IMR-90 (cell line): ENCODE results near the gene MACO1. TPM values are rescaled to one million over a fixed set of nuclear protein-coding genes. Genes with fewer than 3 reads are reported as not detected.
"Not testable (repeated sequence)": the region's sequence is repeated elsewhere in the genome, so short reads cannot be mapped to it uniquely, and the experiment has no call there.

ENCODE experiments used
- ATAC-seq: fragments of 200-7000 bp; cut with Tn5 transposase; 2 replicates; pipeline ENCODE4 v1.9.1; 2020; ENCODE audit warnings: low read depth, mild to moderate bottlenecking, moderate library complexity
- BruUV-seq: library from RNA; stranded (reverse); fragments of 400-500 nt; replicated peaks from 2 replicates; lab custom pipeline; 2021; lab: Mats Ljungman, UMichigan
- CTCF ChIA-PET: fragments of 300-600 bp; formaldehyde crosslinking; extraction: SDS; loops from one replicate; lab custom pipeline; 2021; ENCODE audit warnings: antibody characterized with exemption; lab: Yijun Ruan, JAX
- POLR2A ChIA-PET: fragments of 300-600 bp; sonication (Branson Sonifier 250); formaldehyde crosslinking; loops from one replicate; lab custom pipeline; 2022; ENCODE audit warnings: antibody characterized with exemption; ENCODE audit not compliant: unreplicated experiment; lab: Charles Lee
- DNase-seq: peaks from one replicate; pipeline ENCODE4 v3.0.0; 2013
- H2AFZ ChIP-seq: replicated peaks from 2 replicates; pipeline ENCODE3; 2013; ENCODE audit warnings: low read length, mild to moderate bottlenecking; ENCODE audit not compliant: poor library complexity
- H2AK5ac ChIP-seq: 2 replicates; pipeline ENCODE4 v1.6.1; 2013; ENCODE audit warnings: low read depth, low read length, inconsistent platforms
- H2AK9ac ChIP-seq: replicated peaks from 2 replicates; pipeline ENCODE3; 2013; ENCODE audit warnings: mild to moderate bottlenecking, low read depth, low read length, moderate library complexity; ENCODE audit not compliant: poor library complexity
- H2BK120ac ChIP-seq: 2 replicates; pipeline ENCODE4 v1.6.1; 2013; ENCODE audit warnings: low read depth, low read length, inconsistent platforms
- H2BK15ac ChIP-seq: 3 replicates; pipeline ENCODE4 v1.6.1; 2013; ENCODE audit warnings: low read depth, low read length, inconsistent platforms
- H2BK20ac ChIP-seq: 2 replicates; pipeline ENCODE4 v1.6.1; 2013; ENCODE audit warnings: low read depth, mild to moderate bottlenecking, inconsistent platforms, low read length, moderate library complexity
- H2BK5ac ChIP-seq: 2 replicates; pipeline ENCODE4 v1.6.1; 2013; ENCODE audit warnings: mild to moderate bottlenecking, low read depth, low read length, inconsistent platforms; ENCODE audit not compliant: poor library complexity, severe bottlenecking
- H3K14ac ChIP-seq: replicated peaks from 2 replicates; pipeline ENCODE4 v1.6.1; 2013; ENCODE audit warnings: low read depth, low read length, inconsistent platforms
- H3K18ac ChIP-seq: 2 replicates; pipeline ENCODE4 v1.6.1; 2013; ENCODE audit warnings: low read depth, low read length, control low read depth
- H3K23ac ChIP-seq: 2 replicates; pipeline ENCODE4 v1.6.1; 2013; ENCODE audit warnings: low read depth, low read length, inconsistent platforms
- H3K27ac ChIP-seq: 2 replicates; pipeline ENCODE4 v1.5.1; 2013; ENCODE audit warnings: mild to moderate bottlenecking, control low read depth, low read length; ENCODE audit not compliant: insufficient read depth
- H3K27me3 ChIP-seq: 2 replicates; pipeline ENCODE4 v1.6.1; 2013; ENCODE audit warnings: low read length; ENCODE audit not compliant: control insufficient read depth, insufficient read depth
- H3K36me3 ChIP-seq: 2 replicates; pipeline ENCODE4 v1.6.1; 2013; ENCODE audit warnings: low read length, mixed read lengths; ENCODE audit not compliant: control insufficient read depth, insufficient read depth
- H3K4ac ChIP-seq: 2 replicates; pipeline ENCODE4 v1.6.1; 2013; ENCODE audit warnings: low read depth, low read length, inconsistent platforms
- H3K4me1 ChIP-seq: 2 replicates; pipeline ENCODE4 v1.6.1; 2013; ENCODE audit warnings: low read length, mixed read lengths; ENCODE audit not compliant: control insufficient read depth, insufficient read depth
- H3K4me2 ChIP-seq: 2 replicates; pipeline ENCODE4 v1.6.1; 2013; ENCODE audit warnings: low read depth, mild to moderate bottlenecking, control low read depth, low read length, moderate library complexity
- H3K4me3 ChIP-seq: 2 replicates; pipeline ENCODE4 v1.5.1; 2013; ENCODE audit warnings: low read depth, mild to moderate bottlenecking, control low read depth, low read length, moderate library complexity; ENCODE audit not compliant: insufficient read depth
- H3K56ac ChIP-seq: 2 replicates; pipeline ENCODE4 v1.6.1; 2013; ENCODE audit warnings: low read length, inconsistent platforms; ENCODE audit not compliant: insufficient read depth; ENCODE audit errors: extremely low read depth
- H3K79me1 ChIP-seq, 2 experiments: 2 replicates each; pipeline ENCODE4 v1.6.1; 2013; ENCODE audit warnings: low read length in 2 of 2, inconsistent platforms in 1 of 2, low read depth in 1 of 2
- H3K9ac ChIP-seq: 2 replicates; pipeline ENCODE4 v1.6.1; 2013; ENCODE audit warnings: low read depth, low read length, control low read depth
- H3K9me1 ChIP-seq: 2 replicates; pipeline ENCODE4 v1.6.1; 2013; ENCODE audit warnings: low read length, inconsistent platforms; ENCODE audit not compliant: insufficient read depth
- H3K9me3 ChIP-seq: 2 replicates; pipeline ENCODE4 v1.6.1; 2013; ENCODE audit warnings: low read length; ENCODE audit not compliant: control insufficient read depth, insufficient read depth
- H4K20me1 ChIP-seq: 2 replicates; pipeline ENCODE4 v1.6.1; 2013; ENCODE audit warnings: low read length, inconsistent platforms; ENCODE audit not compliant: insufficient read depth
- H4K5ac ChIP-seq: 2 replicates; pipeline ENCODE4 v1.6.1; 2013; ENCODE audit warnings: mild to moderate bottlenecking, low read depth, low read length, control low read depth
- H4K8ac ChIP-seq, 2 experiments: 2 replicates each; pipeline ENCODE4 v1.6.1; 2013; ENCODE audit warnings: low read depth in 2 of 2, low read length in 2 of 2, control low read depth in 1 of 2, inconsistent platforms in 1 of 2
- H4K91ac ChIP-seq: 2 replicates; pipeline ENCODE4 v1.6.1; 2013; ENCODE audit warnings: low read depth, low read length, inconsistent platforms; ENCODE audit not compliant: insufficient read depth
- CEBPB ChIP-seq: IDR thresholded peaks from 2 replicates; pipeline ENCODE4 v1.6.1; 2012; ENCODE audit warnings: low read depth, low read length, improper control_type of control experiment
- WGBS, 2 experiments: methylation state at CpG; one replicate each; pipeline versions ENCODE4 v1.1.5 to v1.1.7; 2013; ENCODE audit warnings: missing lambda C conversion rate in 2 of 2; ENCODE audit not compliant: insufficient read length in 1 of 2; ENCODE audit errors: extremely low coverage in 2 of 2; 5-methylcytosine and 5-hydroxymethylcytosine counted together
- dilution Hi-C: fragments of 300-500 bp; cut with HindIII; formaldehyde crosslinking; loops from one replicate; pipeline ENCODE4 v1.14.3; 2018; ENCODE audit warnings: low sequenced_read_pairs; ENCODE audit not compliant: unreplicated experiment
- in situ Hi-C: fragments of 300-500 bp; cut with MboI; formaldehyde crosslinking; loops from 3 replicates; pipeline ENCODE4 v1.14.3; 2019; ENCODE audit warnings: low sequenced_read_pairs, inconsistent platforms, mixed read lengths
- intact Hi-C: fragments of 100-400 bp; cut with micrococcal nuclease; formaldehyde crosslinking; loops from 2 replicates; pipeline ENCODE4 v1.10.0; 2022
- polyA plus RNA-seq, 3 experiments: library from polyadenylated mRNA; depleted of rRNA; stranded (reverse); fragments of >200 nt; gene quantifications; 2 replicates each; pipeline ENCODE4 v1.2.3, GENCODE V29; 2012; ENCODE audit warnings: low replicate concordance in 1 of 3
- total RNA-seq: library from RNA; depleted of rRNA; stranded (reverse); fragments of >200 nt; gene quantifications from 2 replicates; pipeline ENCODE4 v1.2.3, GENCODE V29; 2012

Gene MACO1
- total and polyA plus RNA-seq, 2 of the 4 experiments (the other 2 are of a cell fraction): 6.8 to 12.7 TPM

DNA sequence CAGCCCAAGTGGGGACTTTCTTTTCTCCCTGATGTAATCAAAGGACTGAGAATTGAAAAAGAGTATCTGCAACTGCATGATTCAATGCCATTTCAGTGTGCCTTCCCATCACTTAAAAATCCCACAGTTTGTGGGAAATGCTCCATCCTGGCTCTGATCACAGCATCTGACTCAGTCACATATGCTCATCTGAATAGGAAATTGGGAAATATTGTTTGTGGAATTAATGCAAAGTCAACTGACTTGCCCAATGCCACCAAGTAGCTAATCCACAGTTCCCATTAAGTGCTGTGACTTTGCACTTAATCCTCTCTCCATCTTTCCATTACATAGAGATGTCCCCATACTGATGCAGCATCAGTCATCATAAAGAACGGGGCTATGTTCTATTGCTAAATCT is 47.6 kb upstream of the MACO1 start:
- H3K79me1 ChIP-seq, H3K4me3 ChIP-seq, H3K9ac ChIP-seq, BruUV-seq, H3K27me3 ChIP-seq, H4K91ac ChIP-seq, H4K8ac ChIP-seq, H3K14ac ChIP-seq, H2BK5ac ChIP-seq, H3K4me1 ChIP-seq, CTCF ChIA-PET, H2BK120ac ChIP-seq, intact Hi-C loops, H4K5ac ChIP-seq, H3K56ac ChIP-seq, H2AFZ ChIP-seq, H3K9me3 ChIP-seq, H3K9me1 ChIP-seq, H3K4ac ChIP-seq, H2AK5ac ChIP-seq, H3K36me3 ChIP-seq, H3K23ac ChIP-seq, H2BK15ac ChIP-seq, H4K20me1 ChIP-seq, H2BK20ac ChIP-seq, H3K27ac ChIP-seq, dilution Hi-C loops, in situ Hi-C loops, H3K18ac ChIP-seq, POLR2A ChIA-PET, H3K4me2 ChIP-seq, H2AK9ac ChIP-seq: not testable (repeated sequence)
- WGBS, 2 experiments: no CpG with 5 or more reads among the region's 1 CpG
- DNase-seq (peak; percentile 78), ATAC-seq (peak; percentile 44)
- peak; percentile 68 for TF ChIP-seq CEBPB

DNA sequence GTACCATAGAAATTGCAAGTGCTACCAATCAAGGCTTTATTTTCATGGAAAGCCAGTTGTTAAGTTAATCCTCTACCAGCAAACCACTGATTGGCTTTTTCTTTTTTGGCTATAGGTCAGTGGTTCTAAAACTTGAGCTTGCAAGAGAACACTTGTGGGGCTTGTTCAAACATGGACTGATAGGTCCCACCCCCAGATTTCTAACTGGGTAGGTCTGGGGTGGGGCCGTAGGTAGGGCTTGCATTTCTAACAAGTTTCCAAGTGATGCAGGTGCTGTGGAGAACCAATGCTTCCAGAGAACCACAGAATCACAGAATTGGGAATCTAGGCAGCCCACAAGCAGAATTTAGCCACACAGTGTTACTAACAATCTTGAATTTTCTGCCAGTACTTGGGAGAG is 46.8 kb upstream of the MACO1 start:
- H3K36me3 ChIP-seq, H3K56ac ChIP-seq, DNase-seq, H2AK5ac ChIP-seq, H4K91ac ChIP-seq, H3K14ac ChIP-seq, in situ Hi-C loops, H2BK120ac ChIP-seq, POLR2A ChIA-PET, CTCF ChIA-PET, dilution Hi-C loops, H2AK9ac ChIP-seq, H3K9me1 ChIP-seq, H2BK20ac ChIP-seq, H3K79me1 ChIP-seq, H2AFZ ChIP-seq, H4K8ac ChIP-seq, H3K27me3 ChIP-seq, H3K23ac ChIP-seq, H3K4me2 ChIP-seq, H2BK15ac ChIP-seq, H2BK5ac ChIP-seq, H4K20me1 ChIP-seq, intact Hi-C loops, H3K9me3 ChIP-seq, BruUV-seq, H3K4ac ChIP-seq, H3K18ac ChIP-seq, ATAC-seq, H3K4me1 ChIP-seq, H3K27ac ChIP-seq, H4K5ac ChIP-seq, H3K9ac ChIP-seq, H3K4me3 ChIP-seq: not testable (repeated sequence)
- WGBS, 2 experiments: no CpG with 5 or more reads among the region's 1 CpG
